RCC 7860 (cell line): ENCODE measurements around the gene PARVG.
A peak's percentile ranks its signal among the peaks of the same experiment; 100 is the strongest.

Experiments used
- DNase-seq: peaks from one replicate; pipeline ENCODE4 v3.0.0-alpha.2; 2015; ENCODE audit warnings: low spot score
- FAIRE-seq: peaks from 2 replicates; lab custom pipeline; 2012; peaks lifted over from hg19 to GRCh38; lab: Jason Lieb, UNC

Gene PARVG

GRCh38 chr22:44180706-44181032, at the start of gene PARVG:
Gene PARVG, plus strand, starts transcription at chr22:44180925. Its CDS starts 2,405 bp downstream, at chr22:44183330.
- FAIRE-seq (no peak), DNase-seq (no peak)

GRCh38 chr22:44131412-44131811, 49.3 kb upstream of the PARVG start:
- no peak for FAIRE-seq
- DNase-seq: no peak

- FAIRE-seq (no peak), DNase-seq (no peak)
Observed at GRCh38 chr22:44131989-44132685, 48.6 kb upstream of the PARVG start.

GRCh38 chr22:44132724-44133123, 48.0 kb upstream of the PARVG start:
- DNase-seq: no peak

GRCh38 chr22:44133161-44133560, 47.6 kb upstream of the PARVG start:
- DNase-seq (no peak), FAIRE-seq (no peak)

More at GRCh38 chr22:44132724-44133123, 48.0 kb upstream of the PARVG start:
- FAIRE-seq: no peak

- FAIRE-seq (no peak), DNase-seq (no peak)
Observed at GRCh38 chr22:44133901-44134571, 46.7 kb upstream of the PARVG start.

- DNase-seq (no peak), FAIRE-seq (no peak)
Observed at GRCh38 chr22:44136112-44136511, 44.6 kb upstream of the PARVG start.

GRCh38 chr22:44136786-44137185, 43.9 kb upstream of the PARVG start:
- no peak for DNase-seq
- no peak for FAIRE-seq

GRCh38 chr22:44137415-44137814, 43.3 kb upstream of the PARVG start:
- DNase-seq (no peak), FAIRE-seq (no peak)

GRCh38 chr22:44139773-44140172, 41.0 kb upstream of the PARVG start:
- FAIRE-seq: no peak
- DNase-seq: no peak

- no peak for DNase-seq
- no peak for FAIRE-seq
Observed at GRCh38 chr22:44142421-44143104, 38.2 kb upstream of the PARVG start.

GRCh38 chr22:44143105-44143474, 37.6 kb upstream of the PARVG start:
- DNase-seq (no peak), FAIRE-seq (no peak)

GRCh38 chr22:44143579-44143978, 37.1 kb upstream of the PARVG start:
- no peak for FAIRE-seq
- DNase-seq: no peak

GRCh38 chr22:44144046-44144569, 36.6 kb upstream of the PARVG start:
- FAIRE-seq (no peak), DNase-seq (no peak)

- FAIRE-seq: no peak
- DNase-seq: no peak
Observed at GRCh38 chr22:44145544-44145943, 35.2 kb upstream of the PARVG start.

- DNase-seq: no peak
- FAIRE-seq: no peak
Observed at GRCh38 chr22:44146088-44146861, 34.5 kb upstream of the PARVG start.

- DNase-seq (no peak), FAIRE-seq (no peak)
Observed at GRCh38 chr22:44147008-44147645, 33.6 kb upstream of the PARVG start.

- FAIRE-seq: no peak
- DNase-seq: no peak
Observed at GRCh38 chr22:44147821-44148574, 32.7 kb upstream of the PARVG start.

GRCh38 chr22:44151676-44152075, 29.0 kb upstream of the PARVG start:
- peak; percentile 45 for FAIRE-seq
- DNase-seq: peak; percentile 28

GRCh38 chr22:44153710-44154109, 27.0 kb upstream of the PARVG start:
- no peak for DNase-seq
- no peak for FAIRE-seq
